SK-N-SH (cell line): ENCODE data around the gene SMIM14. TPM values are rescaled to one million over a fixed set of nuclear protein-coding genes. Genes with fewer than 3 reads are reported as not detected.
"Not testable (repeated sequence)": the region's sequence is repeated elsewhere in the genome, so short reads cannot be mapped to it uniquely, and the experiment has no call there.

Experiments used
- CTCF ChIA-PET: fragments of 300-600, 350-600 bp; formaldehyde crosslinking; extraction: SDS; loops from one replicate; lab custom pipeline; 2021; lab: Yijun Ruan, JAX
- POLR2A ChIA-PET: fragments of 350-600 bp; sonication (Branson Sonifier 250); formaldehyde crosslinking; extraction: SDS; loops from one replicate; lab custom pipeline; 2020; ENCODE audit warnings: antibody characterized with exemption, inconsistent platforms; lab: Yijun Ruan, JAX
- DNase-seq: peaks from one replicate; pipeline ENCODE4 v3.0.0; 2012
- H2AFZ ChIP-seq: fragments of 200-600 bp; sonication (generic); 2 replicates; pipeline ENCODE4 v1.8.1; 2016; ENCODE audit warnings: antibody characterized with exemption, mild to moderate bottlenecking, low read depth
- H3F3A ChIP-seq: fragments of 200-600 bp; sonication (generic); replicated peaks from 2 replicates; pipeline ENCODE3; 2016; ENCODE audit warnings: antibody characterized with exemption, mild to moderate bottlenecking; ENCODE audit not compliant: insufficient read depth
- H3K27ac ChIP-seq, 2 experiments: fragments of 200-500 bp in 1 of 2; fragments of 200-600 bp in 1 of 2; sonication (Bioruptor generic) in 1 of 2; sonication (generic), shearing (Covaris generic) in 1 of 2; 2 replicates each; pipeline versions ENCODE4 v1.5.1 to v1.6.1; 2014 to 2016; ENCODE audit warnings: low read depth in 2 of 2, inconsistent platforms in 1 of 2, low read length in 1 of 2, mild to moderate bottlenecking in 1 of 2, mixed read lengths in 1 of 2
- H3K27me3 ChIP-seq: fragments of 200-600 bp; sonication (generic), shearing (Covaris generic); 2 replicates; pipeline ENCODE4 v1.6.1; 2016; ENCODE audit warnings: mixed run types; ENCODE audit not compliant: insufficient read depth
- H3K36me3 ChIP-seq, 2 experiments: fragments of 200-500 bp in 1 of 2; fragments of 200-600 bp in 1 of 2; sonication (Bioruptor generic) in 1 of 2; sonication (generic) in 1 of 2; replicated peaks in 1 of 2; 2 replicates each; pipeline versions ENCODE3 to v1.5.1; 2014 to 2016; ENCODE audit warnings: low read length in 1 of 2, mild to moderate bottlenecking in 1 of 2; ENCODE audit not compliant: insufficient read depth in 2 of 2, control insufficient read depth in 1 of 2
- H3K4me1 ChIP-seq, 2 experiments: fragments of 200-500 bp in 1 of 2; fragments of 200-600 bp in 1 of 2; sonication (Bioruptor generic) in 1 of 2; sonication (generic), shearing (Covaris generic) in 1 of 2; 2 replicates each; pipeline versions ENCODE4 v1.5.1 to v1.6.1; 2014 to 2016; ENCODE audit warnings: low read depth in 1 of 2, low read length in 1 of 2, mixed run types in 1 of 2; ENCODE audit not compliant: insufficient read depth in 2 of 2, control insufficient read depth in 1 of 2
- H3K4me2 ChIP-seq: fragments of 200-600 bp; sonication (generic), shearing (Covaris generic); 2 replicates; pipeline ENCODE4 v1.6.1; 2017; ENCODE audit warnings: mixed run types
- H3K4me3 ChIP-seq, 2 experiments: fragments of 200-500 bp in 1 of 2; fragments of 200-600 bp in 1 of 2; sonication (Bioruptor generic) in 1 of 2; sonication (generic), shearing (Covaris generic) in 1 of 2; 2 replicates each; pipeline versions ENCODE4 v1.5.1 to v1.8.1; 2014 to 2016; ENCODE audit warnings: low read depth in 2 of 2, inconsistent platforms in 1 of 2, low read length in 1 of 2, mild to moderate bottlenecking in 1 of 2, mixed read lengths in 1 of 2, moderate library complexity in 1 of 2
- H3K79me2 ChIP-seq: fragments of 200-600 bp; sonication (generic); 2 replicates; pipeline ENCODE4 v1.8.1; 2017; ENCODE audit warnings: mild to moderate bottlenecking; ENCODE audit not compliant: insufficient read depth
- H3K9ac ChIP-seq: fragments of 200-600 bp; sonication (generic); 2 replicates; pipeline ENCODE4 v1.6.1; 2017; ENCODE audit warnings: mixed run types
- H3K9me2 ChIP-seq: fragments of 200-600 bp; sonication (generic); 2 replicates; pipeline ENCODE4 v1.6.1; 2017; ENCODE audit warnings: mixed run types
- H3K9me3 ChIP-seq: fragments of 200-600 bp; sonication (generic); 2 replicates; pipeline ENCODE4 v1.6.1; 2017; ENCODE audit warnings: mixed run types, mild to moderate bottlenecking, moderate library complexity
- H4K20me1 ChIP-seq: fragments of 200-600 bp; sonication (generic); 2 replicates; pipeline ENCODE4 v1.6.1; 2017; ENCODE audit warnings: mild to moderate bottlenecking, mixed run types; ENCODE audit not compliant: insufficient read depth
- GABPA ChIP-seq: IDR thresholded peaks from 2 replicates; pipeline ENCODE4 v1.4.0; 2012; ENCODE audit warnings: low read depth, mild to moderate bottlenecking
- GATA2 ChIP-seq: sonication (generic); formaldehyde crosslinking; IDR thresholded peaks from 2 replicates; pipeline ENCODE4 v1.5.0; 2020; ENCODE audit warnings: mild to moderate bottlenecking, missing genetic modification reagents
- JUND ChIP-seq: IDR thresholded peaks from 2 replicates; pipeline ENCODE4 v1.4.0; 2012
- MEF2A ChIP-seq: IDR thresholded peaks from 2 replicates; pipeline ENCODE4 v1.4.0; 2012; ENCODE audit warnings: low read depth, borderline replicate concordance
- NFIC ChIP-seq: IDR thresholded peaks from 2 replicates; pipeline ENCODE4 v1.4.0; 2012; ENCODE audit warnings: borderline replicate concordance
- RCOR1 ChIP-seq: fragments of 150-350 bp; IDR thresholded peaks from 2 replicates; pipeline ENCODE4 v1.6.1; 2017; ENCODE audit warnings: antibody characterized with exemption, low read length
- RXRA ChIP-seq: IDR thresholded peaks from 2 replicates; pipeline ENCODE4 v1.4.0; 2012; ENCODE audit warnings: low read depth, mild to moderate bottlenecking, borderline replicate concordance
- SIN3A ChIP-seq: IDR thresholded peaks from 2 replicates; pipeline ENCODE4 v1.6.1; 2012; ENCODE audit warnings: low read depth, mild to moderate bottlenecking, low read length, moderate library complexity, borderline replicate concordance
- SMC3 ChIP-seq: IDR thresholded peaks from 2 replicates; pipeline ENCODE4 v1.6.1; 2012; ENCODE audit warnings: low read depth, low read length, improper control_type of control experiment
- TEAD4 ChIP-seq: IDR thresholded peaks from 2 replicates; pipeline ENCODE4 v1.4.0; 2012; ENCODE audit warnings: mild to moderate bottlenecking, borderline replicate concordance; ENCODE audit not compliant: insufficient read depth
- WGBS: methylation state at CpG from one replicate; pipeline ENCODE4 v1.1.6; 2017; ENCODE audit warnings: low lambda C conversion rate; 5-methylcytosine and 5-hydroxymethylcytosine counted together
- polyA plus RNA-seq, 3 experiments: library from polyadenylated mRNA; depleted of rRNA; stranded (reverse); fragments of >200 nt; gene quantifications; 2 replicates each; pipeline ENCODE4 v1.2.3, GENCODE V29; 2012
- TF ChIP-seq, protein P1 (sequence below): IDR thresholded peaks from 2 replicates; pipeline ENCODE4 v1.4.0; 2012; ENCODE audit warnings: low read depth, borderline replicate concordance
- TF ChIP-seq, protein P2 (sequence below): IDR thresholded peaks from 2 replicates; pipeline ENCODE4; 2012

Gene SMIM14
- polyA plus RNA-seq, 1 of the 3 experiments (the other 2 are of a cell fraction), result 12.6 TPM

- no peak overlapping the region for H2AFZ ChIP-seq
- WGBS, result 93% methylated on average over 4 of the region's 4 CpGs
- no peak overlapping the region for H3K4me3 ChIP-seq
- H3K4me1 ChIP-seq, result 0 out of 4 replicates have a peak, but pooled peaks cover 0 to 4% of the 10 kb centered on the region in 2 experiments
- POLR2A ChIA-PET, result no interaction called here
- no peak for DNase-seq
- H3K9ac ChIP-seq, result no peak overlapping the region
- no peaks in the 10 kb centered on the region for H3K9me3 ChIP-seq
- no peaks in the 10 kb centered on the region for H4K20me1 ChIP-seq
- no peak overlapping the region for H3K4me2 ChIP-seq
- peaks cover 93% of the 10 kb centered on the region for H3K79me2 ChIP-seq
- H3K27ac ChIP-seq, result peak overlapping the region in 1 of 2 experiments; percentile 39; a peak in 2 of 4 replicates
- no peak for TF ChIP-seq JUND
- no peak for TF ChIP-seq GATA2 (CRISPR knock-in tag)
- no peak for TF ChIP-seq SIN3A
- no peak for TF ChIP-seq SMC3
- TF ChIP-seq, protein P1, sequence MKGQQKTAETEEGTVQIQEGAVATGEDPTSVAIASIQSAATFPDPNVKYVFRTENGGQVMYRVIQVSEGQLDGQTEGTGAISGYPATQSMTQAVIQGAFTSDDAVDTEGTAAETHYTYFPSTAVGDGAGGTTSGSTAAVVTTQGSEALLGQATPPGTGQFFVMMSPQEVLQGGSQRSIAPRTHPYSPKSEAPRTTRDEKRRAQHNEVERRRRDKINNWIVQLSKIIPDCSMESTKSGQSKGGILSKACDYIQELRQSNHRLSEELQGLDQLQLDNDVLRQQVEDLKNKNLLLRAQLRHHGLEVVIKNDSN, result no peak
- TF ChIP-seq NFIC, result no peak
- peaks cover 18% of the 10 kb centered on the region for H3F3A ChIP-seq
- no peaks in the 10 kb centered on the region for H3K27me3 ChIP-seq
- CTCF ChIA-PET, result interaction anchor here (1.0 kb wide), 1 partner anchor 46 kb away, joined by 3 read pairs; no protein-coding TSS in a partner anchor
- H3K36me3 ChIP-seq, result peaks cover 31 to 76% of the 10 kb centered on the region in 2 experiments
- no peaks in the 10 kb centered on the region for H3K9me2 ChIP-seq
Observed at GRCh38 chr4:39514888-39515401, 123.7 kb downstream of the SMIM14 start.

DNA sequence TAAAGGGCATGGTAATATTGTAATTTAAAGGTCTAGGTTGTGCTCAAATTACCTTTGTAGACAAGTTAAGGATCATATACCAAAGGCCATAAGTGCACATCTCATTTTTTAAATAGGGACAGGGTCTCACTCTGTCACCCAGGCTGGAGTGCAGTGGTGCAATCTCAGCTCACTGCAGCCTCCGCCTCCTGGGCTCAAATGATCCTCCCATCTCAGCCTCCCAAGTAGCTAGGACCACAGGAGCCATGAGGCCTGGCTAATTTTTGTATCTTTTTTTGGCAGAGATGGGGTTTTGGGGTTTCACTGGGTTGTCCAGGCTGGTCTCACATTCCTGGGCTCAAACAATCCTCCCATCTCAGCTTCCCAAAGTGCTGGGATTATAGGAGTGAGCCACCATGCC is 124.4 kb downstream of the SMIM14 start:
- H4K20me1 ChIP-seq, POLR2A ChIA-PET, H3K9me2 ChIP-seq, H3K4me1 ChIP-seq, H3K27me3 ChIP-seq, H3K27ac ChIP-seq, CTCF ChIA-PET, H3K9ac ChIP-seq, H3K4me2 ChIP-seq, DNase-seq, H3K4me3 ChIP-seq, H3K9me3 ChIP-seq, H2AFZ ChIP-seq: not testable (repeated sequence)
- peaks cover 38 to 76% of the 10 kb centered on the region in 2 experiments for H3K36me3 ChIP-seq
- 100% methylated on average over 1 of the region's 1 CpG for WGBS
- peaks cover 92% of the 10 kb centered on the region for H3K79me2 ChIP-seq
- peaks cover 20% of the 10 kb centered on the region for H3F3A ChIP-seq

DNA sequence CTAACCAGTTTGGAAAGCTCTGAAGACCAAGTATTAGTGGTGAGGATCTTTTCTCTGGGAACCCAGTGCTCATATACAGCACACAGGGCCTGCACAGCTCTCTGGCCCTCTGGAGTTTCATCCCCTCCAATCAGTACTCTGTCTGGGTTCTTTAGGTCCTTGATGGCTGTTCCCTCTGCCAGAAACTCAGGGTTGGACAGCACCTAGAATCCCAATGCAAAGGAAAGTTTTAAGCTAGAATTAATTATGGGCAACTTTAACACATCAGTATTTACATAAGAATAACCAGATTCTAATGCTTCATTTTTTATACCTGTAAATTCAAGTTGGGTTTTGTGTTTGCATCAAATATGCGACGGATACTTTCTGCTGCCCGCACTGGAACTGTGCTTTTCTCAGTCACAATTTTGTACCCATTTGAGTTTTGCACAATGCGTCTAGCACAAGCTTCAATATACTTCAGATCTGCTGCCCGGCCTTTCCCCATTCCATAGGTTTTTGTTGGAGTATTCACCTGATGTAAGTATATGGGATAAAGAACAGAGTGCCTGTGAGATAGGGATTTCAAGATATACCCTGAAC is 128.2 kb downstream of the SMIM14 start:
- H3K9ac ChIP-seq, result no peak overlapping the region
- H3K4me1 ChIP-seq, result 0 out of 4 replicates have a peak, but pooled peaks cover 0 to 4% of the 10 kb centered on the region in 2 experiments
- no peak overlapping the region for H3K4me2 ChIP-seq
- POLR2A ChIA-PET, result no interaction called here
- H3K27ac ChIP-seq, result no peak overlapping the region
- H3K9me3 ChIP-seq, result no peaks in the 10 kb centered on the region
- peaks cover 60 to 79% of the 10 kb centered on the region in 2 experiments for H3K36me3 ChIP-seq
- H3K27me3 ChIP-seq, result no peaks in the 10 kb centered on the region
- TF ChIP-seq RCOR1 (no peak), RXRA (no peak), JUND (no peak), MEF2A (no peak), GABPA (no peak), TEAD4 (no peak)
- TF ChIP-seq, protein P2, sequence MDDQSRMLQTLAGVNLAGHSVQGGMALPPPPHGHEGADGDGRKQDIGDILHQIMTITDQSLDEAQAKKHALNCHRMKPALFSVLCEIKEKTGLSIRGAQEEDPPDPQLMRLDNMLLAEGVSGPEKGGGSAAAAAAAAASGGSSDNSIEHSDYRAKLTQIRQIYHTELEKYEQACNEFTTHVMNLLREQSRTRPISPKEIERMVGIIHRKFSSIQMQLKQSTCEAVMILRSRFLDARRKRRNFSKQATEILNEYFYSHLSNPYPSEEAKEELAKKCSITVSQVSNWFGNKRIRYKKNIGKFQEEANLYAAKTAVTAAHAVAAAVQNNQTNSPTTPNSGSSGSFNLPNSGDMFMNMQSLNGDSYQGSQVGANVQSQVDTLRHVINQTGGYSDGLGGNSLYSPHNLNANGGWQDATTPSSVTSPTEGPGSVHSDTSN, result no peak
- no peaks in the 10 kb centered on the region for H4K20me1 ChIP-seq
- CTCF ChIA-PET, result interaction anchor here (0.6 to 2.9 kb wide), 3 partner anchors 11 to 84 kb away, joined by 3 to 14 read pairs (median 3); no protein-coding TSS in a partner anchor
- H3F3A ChIP-seq, result peaks cover 27% of the 10 kb centered on the region
- no peak overlapping the region for H2AFZ ChIP-seq
- H3K9me2 ChIP-seq, result no peaks in the 10 kb centered on the region
- WGBS, result 98% methylated on average over 5 of the region's 5 CpGs
- no peak overlapping the region for H3K4me3 ChIP-seq
- peaks cover 74% of the 10 kb centered on the region for H3K79me2 ChIP-seq
- DNase-seq, result no peak
